Effector CD8-positive, alpha-beta T cell (primary cell): Measurements from ENCODE around the gene PMPCB.
"Not testable (repeated sequence)": the region's sequence is repeated elsewhere in the genome, so short reads cannot be mapped to it uniquely, and the experiment has no call there.

Experiments used
- DNase-seq: peaks from one replicate; lab custom pipeline; 2025; lab: John Stamatoyannopoulos, UW
- total RNA-seq, 4 experiments: gene quantifications; one replicate each; lab custom pipeline; 2026; lab: John Stamatoyannopoulos, UW

Gene PMPCB, protein sequence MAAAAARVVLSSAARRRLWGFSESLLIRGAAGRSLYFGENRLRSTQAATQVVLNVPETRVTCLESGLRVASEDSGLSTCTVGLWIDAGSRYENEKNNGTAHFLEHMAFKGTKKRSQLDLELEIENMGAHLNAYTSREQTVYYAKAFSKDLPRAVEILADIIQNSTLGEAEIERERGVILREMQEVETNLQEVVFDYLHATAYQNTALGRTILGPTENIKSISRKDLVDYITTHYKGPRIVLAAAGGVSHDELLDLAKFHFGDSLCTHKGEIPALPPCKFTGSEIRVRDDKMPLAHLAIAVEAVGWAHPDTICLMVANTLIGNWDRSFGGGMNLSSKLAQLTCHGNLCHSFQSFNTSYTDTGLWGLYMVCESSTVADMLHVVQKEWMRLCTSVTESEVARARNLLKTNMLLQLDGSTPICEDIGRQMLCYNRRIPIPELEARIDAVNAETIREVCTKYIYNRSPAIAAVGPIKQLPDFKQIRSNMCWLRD
- 103 to 128 (median 113) reads per million in 4 experiments for total RNA-seq

DNA sequence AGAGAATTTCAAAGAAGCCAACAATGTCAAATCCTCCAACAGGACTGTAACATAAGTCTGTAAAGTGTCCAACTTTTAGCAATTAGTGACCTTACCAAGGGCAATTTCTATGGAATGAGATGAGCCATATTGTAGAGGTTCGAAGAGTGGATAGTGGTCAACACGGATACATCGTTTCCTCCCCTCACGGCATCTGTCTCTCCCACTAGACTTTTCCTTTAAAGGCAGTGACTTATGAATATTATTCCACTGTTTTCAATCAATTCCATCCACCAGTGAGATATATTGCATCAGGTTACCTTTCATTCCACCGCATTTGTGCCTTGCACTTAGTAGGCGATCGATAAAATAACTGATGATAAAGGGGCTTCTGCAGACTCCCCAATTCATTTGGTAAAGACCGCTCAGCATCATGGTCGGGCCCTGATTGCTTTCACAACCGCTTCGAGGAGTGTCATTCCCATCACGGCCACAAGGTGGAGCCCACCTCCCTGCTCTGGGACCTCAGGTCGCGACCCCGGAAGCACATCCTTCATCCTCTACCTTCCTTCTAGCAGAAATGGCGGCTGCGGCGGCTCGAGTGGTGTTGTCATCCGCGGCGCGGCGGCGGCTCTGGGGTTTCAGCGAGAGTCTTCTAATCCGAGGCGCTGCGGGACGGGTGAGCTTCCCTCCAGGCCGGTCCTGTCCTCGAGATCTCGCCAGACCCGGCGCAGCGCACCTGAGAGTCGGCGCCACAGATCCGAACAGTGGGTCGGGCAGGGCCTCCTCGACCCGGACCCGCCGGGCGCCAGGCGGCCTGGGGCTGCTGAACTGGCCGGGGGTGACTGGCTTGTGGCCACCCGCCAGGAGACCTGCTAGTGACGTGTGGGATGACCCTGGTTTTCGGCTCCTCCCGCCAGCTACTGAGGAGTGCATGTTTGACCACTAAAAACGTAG, at the start of gene PMPCB:
Gene PMPCB, plus strand, starts transcription at position 535 of the 936 bp plus-strand sequence. Its CDS starts 25 bp downstream, at position 560.
- peak; percentile 92 for DNase-seq

GRCh38 chr7:103253699-103254506, 43.3 kb upstream of the PMPCB start:
- not testable (repeated sequence) for DNase-seq

DNA sequence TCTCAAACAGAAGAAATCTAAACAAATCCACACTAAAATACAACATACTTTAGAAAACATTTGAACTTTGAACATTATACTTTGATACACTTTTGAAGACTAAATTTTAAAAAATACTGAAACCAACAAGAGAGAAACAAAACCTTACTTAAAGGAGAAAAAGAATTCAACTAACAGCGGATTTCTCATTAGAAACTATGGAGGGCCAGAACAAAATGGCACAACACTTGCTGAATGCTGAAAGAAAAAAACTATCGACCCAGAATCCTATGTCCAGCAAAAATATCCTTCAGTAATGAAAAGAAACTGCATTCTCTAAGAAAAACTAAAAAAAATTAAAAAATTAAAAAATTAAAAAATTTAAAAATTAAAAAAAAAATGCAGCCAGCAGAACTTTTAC, 33.2 kb upstream of the PMPCB start:
- DNase-seq: not testable (repeated sequence)

- DNase-seq: not testable (repeated sequence)
These were observed 31.0 kb upstream of the PMPCB start for GRCh38 chr7:103266229-103266628.

DNA sequence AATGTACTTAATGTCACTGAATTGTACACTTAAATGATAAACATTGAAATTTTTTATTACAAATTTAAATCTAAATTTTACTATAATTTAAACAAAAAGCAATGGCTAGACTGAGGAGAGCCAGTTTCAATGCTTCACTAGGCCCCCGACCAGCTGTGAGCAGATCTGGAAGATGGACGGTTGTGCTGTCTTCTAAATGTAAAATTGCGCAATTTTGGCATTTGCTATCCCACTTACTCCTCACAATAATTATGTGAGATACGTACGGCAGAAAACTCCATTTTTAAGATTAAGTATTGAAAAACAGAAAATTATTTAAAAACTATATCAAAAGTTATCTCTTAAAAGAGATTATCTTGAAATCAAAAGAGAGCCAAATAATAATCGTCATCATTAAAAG, 23.9 kb upstream of the PMPCB start:
- not testable (repeated sequence) for DNase-seq

- DNase-seq: not testable (repeated sequence)
These were observed 22.4 kb upstream of the PMPCB start for GRCh38 chr7:103274867-103275266.

GRCh38 chr7:103278195-103278594, 19.0 kb upstream of the PMPCB start:
- DNase-seq: not testable (repeated sequence)

GRCh38 chr7:103279636-103279962, 17.6 kb upstream of the PMPCB start:
- not testable (repeated sequence) for DNase-seq

DNA sequence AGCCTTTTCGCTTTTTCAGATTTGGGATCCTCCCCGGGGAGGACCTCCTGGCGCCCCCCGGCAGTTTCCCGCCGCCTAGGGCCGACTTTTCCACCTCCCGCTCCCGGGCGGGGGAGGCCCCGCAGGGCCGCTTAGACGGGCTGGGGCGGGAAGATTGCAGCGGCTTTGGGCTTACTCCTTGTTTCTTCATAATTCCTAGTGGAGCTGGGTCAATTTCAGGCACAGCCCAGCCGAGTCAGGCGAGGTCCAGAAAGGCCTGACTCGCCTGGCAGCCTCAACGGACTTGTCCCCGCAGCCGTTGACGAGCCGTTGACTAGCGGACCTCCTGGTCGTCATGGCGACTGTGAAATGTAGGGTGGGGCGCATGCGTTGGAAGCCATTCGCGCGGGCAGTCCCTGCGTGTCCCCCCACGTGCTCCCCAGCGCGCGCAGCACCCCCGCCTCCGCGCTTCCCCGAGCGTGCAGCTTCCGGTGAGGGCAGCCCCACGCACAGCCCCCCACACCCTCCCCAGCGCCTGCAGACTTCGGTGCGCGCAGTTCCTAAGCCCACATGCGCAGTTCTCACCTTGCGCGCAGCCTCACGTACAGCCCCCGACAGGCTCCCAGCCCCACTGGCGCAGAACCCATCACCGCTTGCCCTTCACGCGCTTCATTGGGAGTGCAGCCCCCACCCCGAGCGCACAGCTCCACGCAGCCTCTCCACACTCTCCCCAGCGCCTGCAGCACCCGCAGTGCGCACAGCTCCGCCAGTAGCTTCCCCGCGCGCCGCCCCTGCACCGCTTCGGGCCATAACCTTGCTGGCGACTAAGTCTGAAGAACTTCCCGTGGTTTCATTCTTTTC, 17.1 kb upstream of the PMPCB start:
- DNase-seq: peak; percentile 89

- DNase-seq: not testable (repeated sequence)
These were observed 16.5 kb upstream of the PMPCB start for GRCh38 chr7:103280803-103281155.

DNA sequence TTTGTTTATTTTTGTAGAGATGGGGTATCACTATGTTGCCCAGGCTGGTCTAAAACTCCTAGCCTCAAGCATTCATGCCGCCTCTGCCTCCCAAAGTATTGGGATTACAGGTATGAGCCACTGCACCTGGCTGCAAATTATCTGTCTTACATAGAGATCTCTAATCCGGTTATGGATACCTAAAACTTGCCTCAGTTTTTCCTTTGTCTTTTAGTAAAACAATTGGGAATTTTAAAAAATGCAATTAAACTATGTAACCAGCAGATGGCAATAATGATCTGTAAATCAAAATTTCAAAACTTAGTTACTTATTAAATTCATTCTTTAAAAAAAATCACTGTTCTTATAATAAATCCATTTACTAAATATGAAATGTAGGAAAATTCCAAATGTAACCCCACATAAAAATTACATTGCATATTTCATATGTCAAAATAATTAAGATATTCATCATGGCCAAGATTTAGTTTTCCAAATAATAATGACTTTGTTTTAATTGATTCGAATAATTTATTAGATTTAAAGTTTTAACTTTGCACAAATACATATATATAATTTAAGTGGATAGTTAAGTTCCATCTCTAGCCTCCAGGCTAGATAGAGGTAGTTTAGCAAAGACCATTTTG, 14.3 kb upstream of the PMPCB start:
- DNase-seq: not testable (repeated sequence)

- DNase-seq: no peak
These were observed 5.1 kb upstream of the PMPCB start for GRCh38 chr7:103292122-103292521.

- no peak for DNase-seq
These were observed 3.7 kb upstream of the PMPCB start for GRCh38 chr7:103293526-103293925.

- DNase-seq: no peak
These were observed 573 bp downstream of the PMPCB start for GRCh38 chr7:103297837-103298179.

GRCh38 chr7:103299660-103300059, 2.4 kb downstream of the PMPCB start:
- no peak for DNase-seq

GRCh38 chr7:103301441-103301840, 4.2 kb downstream of the PMPCB start:
- no peak for DNase-seq

DNA sequence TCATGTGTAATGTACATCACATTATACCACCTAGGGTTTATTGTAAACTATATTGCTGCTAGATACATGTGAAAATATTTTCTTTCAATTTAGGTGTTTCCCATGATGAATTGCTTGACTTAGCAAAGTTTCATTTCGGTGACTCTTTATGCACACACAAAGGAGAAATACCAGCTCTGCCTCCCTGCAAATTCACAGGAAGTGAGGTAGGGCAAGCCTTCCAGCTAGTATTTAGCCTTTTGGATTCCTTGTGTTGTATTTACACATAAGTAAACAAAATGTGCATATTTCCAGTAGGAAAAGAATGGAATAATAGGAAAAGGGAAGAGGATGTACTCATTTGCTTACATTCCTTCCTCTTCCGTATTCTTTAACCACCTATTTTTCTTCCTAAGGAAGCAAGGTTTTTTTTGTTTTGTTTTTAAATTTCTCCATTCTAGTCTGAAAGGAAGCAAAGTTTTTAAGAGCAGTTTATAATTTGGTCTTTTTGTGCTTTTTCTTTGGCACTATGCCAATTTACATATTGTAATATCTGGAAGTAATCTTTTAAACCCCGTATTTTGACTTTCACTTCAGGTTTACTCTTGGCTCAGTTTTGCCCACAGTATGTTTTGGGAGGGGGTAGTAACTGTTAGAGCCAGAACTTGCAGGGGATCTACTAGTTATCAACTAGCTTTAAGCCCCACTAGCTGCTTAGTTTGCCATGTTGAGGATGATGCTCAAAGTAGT, 10.4 kb downstream of the PMPCB start:
- DNase-seq: no peak

DNA sequence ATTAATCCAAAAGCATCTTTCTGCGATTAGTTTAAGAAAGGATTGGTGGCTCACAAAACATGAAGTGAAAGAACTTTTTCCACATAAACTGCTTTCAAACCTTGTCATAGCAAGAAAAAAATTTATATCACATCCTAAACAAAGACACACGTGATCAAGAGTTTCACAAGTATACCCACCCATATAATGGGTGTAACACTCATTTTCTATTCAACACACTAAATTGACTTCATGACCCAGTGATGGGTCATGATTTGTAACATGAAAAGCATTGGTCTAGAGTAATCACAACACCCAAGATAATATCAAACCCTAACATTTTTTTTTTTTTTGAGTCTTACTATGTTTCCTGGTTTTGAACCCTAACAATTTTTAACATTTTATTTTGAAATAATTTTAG, 17.6 kb downstream of the PMPCB start:
- no peak for DNase-seq

DNA sequence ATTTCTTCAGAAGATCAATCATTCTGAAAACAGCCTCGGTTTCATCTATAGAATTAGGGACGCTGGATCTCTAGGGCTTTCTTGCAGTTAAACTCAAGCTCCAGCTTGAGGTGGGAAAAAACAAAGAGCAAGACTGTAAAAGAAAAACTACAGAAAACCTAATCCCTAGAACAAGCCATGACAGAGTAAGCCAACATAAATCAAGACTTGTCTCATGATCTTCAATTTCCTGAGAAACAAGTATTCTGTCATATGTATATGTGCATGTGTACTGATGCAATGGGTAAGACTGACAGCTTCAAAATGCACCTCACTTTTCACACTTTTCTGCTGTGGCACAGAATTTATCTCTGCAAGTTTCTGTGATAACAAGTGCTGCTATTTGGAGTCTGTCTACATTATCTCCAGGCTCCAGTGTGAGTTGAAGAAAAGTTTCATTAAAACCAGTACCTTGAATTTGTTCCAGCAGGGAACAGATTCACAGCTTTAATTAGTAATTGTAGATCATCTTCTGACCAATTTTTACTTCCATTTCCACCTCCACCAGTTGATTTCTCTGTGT, 19.2 kb downstream of the PMPCB start:
- DNase-seq: no peak
